ENCODE results near the gene PRSS53.

Gene PRSS53

DNA sequence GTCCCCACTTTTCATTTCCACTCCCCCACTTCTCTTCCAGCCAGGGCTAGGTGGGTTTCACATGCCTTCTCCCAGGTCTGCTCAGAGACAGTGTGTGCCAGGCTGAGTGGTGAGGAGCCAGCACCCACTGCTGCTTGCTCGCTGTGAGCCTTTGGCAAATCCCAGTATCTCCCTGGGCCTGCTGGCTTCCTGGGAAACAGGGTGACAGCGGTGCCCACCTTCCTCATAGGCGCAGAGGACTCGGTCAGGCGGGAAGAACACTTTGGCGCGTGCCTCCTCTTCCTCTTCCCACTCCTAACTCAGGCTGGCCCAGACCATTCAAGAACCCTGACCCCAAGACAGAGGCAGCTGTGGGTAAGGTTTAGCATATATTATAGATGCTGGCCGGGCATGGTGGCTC lies 456 bp upstream of the PRSS53 start:
- DNase-seq: no peak
- Histone ChIP-seq H3K9me3 (replicated peaks; ENCODE audit: insufficient read depth, low read length) (no peaks in the 10 kb centered on the region), H4K20me1 (ENCODE audit: insufficient read depth, low read length) (no peaks in the 10 kb centered on the region), H3K79me2 (ENCODE audit: low read length) (peaks cover 20% of the 10 kb centered on the region), H3K4me1 (ENCODE audit: low read length) (no peaks in the 10 kb centered on the region), H3K4me2 (ENCODE audit: low read depth, low read length) (no peak overlapping the region), H3F3A (ENCODE audit: insufficient read depth, low read length) (peaks cover under 1% of the 10 kb centered on the region; the same call in 1 of the 2 replicates), H3K9ac (ENCODE audit: low read length) (no peak overlapping the region), H3K27ac (ENCODE audit: low read length) (no peak overlapping the region), H2AFZ (ENCODE audit: low read length) (no peak overlapping the region), H3K27me3 (replicated peaks; ENCODE audit: insufficient read depth, low read length) (no peaks in the 10 kb centered on the region), H3K9me2 (replicated peaks; ENCODE audit: insufficient read depth, low read length) (no peaks in the 10 kb centered on the region), H3K4me3 (ENCODE audit: low read length) (no peak overlapping the region), H3K36me3 (replicated peaks; ENCODE audit: insufficient read depth, low read length) (no peaks in the 10 kb centered on the region)
- TF ChIP-seq, protein P1, sequence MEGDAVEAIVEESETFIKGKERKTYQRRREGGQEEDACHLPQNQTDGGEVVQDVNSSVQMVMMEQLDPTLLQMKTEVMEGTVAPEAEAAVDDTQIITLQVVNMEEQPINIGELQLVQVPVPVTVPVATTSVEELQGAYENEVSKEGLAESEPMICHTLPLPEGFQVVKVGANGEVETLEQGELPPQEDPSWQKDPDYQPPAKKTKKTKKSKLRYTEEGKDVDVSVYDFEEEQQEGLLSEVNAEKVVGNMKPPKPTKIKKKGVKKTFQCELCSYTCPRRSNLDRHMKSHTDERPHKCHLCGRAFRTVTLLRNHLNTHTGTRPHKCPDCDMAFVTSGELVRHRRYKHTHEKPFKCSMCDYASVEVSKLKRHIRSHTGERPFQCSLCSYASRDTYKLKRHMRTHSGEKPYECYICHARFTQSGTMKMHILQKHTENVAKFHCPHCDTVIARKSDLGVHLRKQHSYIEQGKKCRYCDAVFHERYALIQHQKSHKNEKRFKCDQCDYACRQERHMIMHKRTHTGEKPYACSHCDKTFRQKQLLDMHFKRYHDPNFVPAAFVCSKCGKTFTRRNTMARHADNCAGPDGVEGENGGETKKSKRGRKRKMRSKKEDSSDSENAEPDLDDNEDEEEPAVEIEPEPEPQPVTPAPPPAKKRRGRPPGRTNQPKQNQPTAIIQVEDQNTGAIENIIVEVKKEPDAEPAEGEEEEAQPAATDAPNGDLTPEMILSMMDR (IDR thresholded peaks at IDR 0.05; ENCODE audit: low read length): no peak
- no peak for TF ChIP-seq EZH2 (optimal IDR thresholded peaks at IDR 0.05; ENCODE audit: low read depth, low read length)
- no peak for TF ChIP-seq EZH2phosphoT487 (IDR thresholded peaks at IDR 0.05; ENCODE audit: low read length)

DNA sequence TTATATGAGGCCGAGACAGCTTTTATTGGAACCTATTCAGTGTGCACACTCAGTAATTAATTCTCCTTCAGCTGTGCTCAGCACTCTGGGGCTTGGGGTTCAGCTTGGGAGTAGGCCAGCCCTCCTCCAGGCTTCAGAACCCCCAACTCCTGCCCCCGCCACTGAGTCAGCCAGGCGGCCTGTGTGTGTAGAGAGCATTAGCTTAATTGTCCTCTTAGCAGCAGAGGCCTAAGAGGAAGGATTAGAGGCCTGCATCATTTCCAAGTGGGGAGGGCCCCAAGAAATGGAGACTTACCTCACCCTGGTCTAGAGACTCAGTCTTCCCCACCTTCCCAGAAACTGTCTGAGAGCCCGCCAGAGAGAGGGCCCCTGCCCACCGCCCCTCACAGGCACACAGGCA lies 772 bp downstream of the PRSS53 start:
- Histone ChIP-seq H3K9me3 (replicated peaks; ENCODE audit: insufficient read depth, low read length) (no peaks in the 10 kb centered on the region), H3F3A (ENCODE audit: insufficient read depth, low read length) (no peaks in the 10 kb centered on the region), H3K79me2 (ENCODE audit: low read length) (peaks cover 9% of the 10 kb centered on the region), H3K27ac (ENCODE audit: low read length) (no peak overlapping the region), H3K9me2 (replicated peaks; ENCODE audit: insufficient read depth, low read length) (no peaks in the 10 kb centered on the region), H3K4me1 (ENCODE audit: low read length) (no peaks in the 10 kb centered on the region), H3K9ac (ENCODE audit: low read length) (no peak overlapping the region), H3K27me3 (replicated peaks; ENCODE audit: insufficient read depth, low read length) (no peaks in the 10 kb centered on the region), H4K20me1 (ENCODE audit: insufficient read depth, low read length) (no peaks in the 10 kb centered on the region), H3K4me2 (ENCODE audit: low read depth, low read length) (no peak overlapping the region), H3K36me3 (replicated peaks; ENCODE audit: insufficient read depth, low read length) (no peaks in the 10 kb centered on the region), H3K4me3 (ENCODE audit: low read length) (no peak overlapping the region), H2AFZ (ENCODE audit: low read length) (no peak overlapping the region)
- DNase-seq: no peak
- no peak for TF ChIP-seq EZH2 (optimal IDR thresholded peaks at IDR 0.05; ENCODE audit: low read depth, low read length)

DNA sequence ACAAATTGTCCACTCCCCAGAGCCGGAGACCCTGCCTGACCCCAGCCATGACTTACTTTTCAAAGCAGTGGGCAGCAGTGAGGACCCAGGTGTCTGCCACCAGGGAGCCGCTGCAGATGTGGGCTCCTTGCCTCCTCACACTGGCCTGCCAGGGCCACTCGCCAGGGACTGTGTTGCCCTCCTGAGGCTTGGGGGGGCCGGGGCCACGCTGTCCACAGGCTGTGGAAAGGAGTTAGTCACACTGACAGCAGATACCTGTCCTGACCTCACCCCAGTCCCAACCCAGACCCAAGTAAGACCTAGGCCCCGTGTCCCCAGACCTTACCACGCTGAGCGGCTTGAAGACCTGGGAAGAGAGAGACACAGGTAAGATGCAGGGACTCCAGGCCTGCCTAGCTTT lies 1.3 kb downstream of the PRSS53 start:
- DNase-seq: no peak
- Histone ChIP-seq H3K9me3 (replicated peaks; ENCODE audit: insufficient read depth, low read length) (no peaks in the 10 kb centered on the region), H3K4me2 (ENCODE audit: low read depth, low read length) (no peak overlapping the region), H3K4me3 (ENCODE audit: low read length) (no peak overlapping the region), H3K79me2 (ENCODE audit: low read length) (peaks cover 4% of the 10 kb centered on the region), H3K27me3 (replicated peaks; ENCODE audit: insufficient read depth, low read length) (no peaks in the 10 kb centered on the region), H2AFZ (ENCODE audit: low read length) (no peak overlapping the region), H3K9ac (ENCODE audit: low read length) (no peak overlapping the region), H3K9me2 (replicated peaks; ENCODE audit: insufficient read depth, low read length) (no peaks in the 10 kb centered on the region), H3K4me1 (ENCODE audit: low read length) (no peaks in the 10 kb centered on the region), H4K20me1 (ENCODE audit: insufficient read depth, low read length) (no peaks in the 10 kb centered on the region), H3F3A (ENCODE audit: insufficient read depth, low read length) (no peaks in the 10 kb centered on the region), H3K27ac (ENCODE audit: low read length) (no peak overlapping the region), H3K36me3 (replicated peaks; ENCODE audit: insufficient read depth, low read length) (no peaks in the 10 kb centered on the region)
- TF ChIP-seq EZH2phosphoT487 (IDR thresholded peaks at IDR 0.05; ENCODE audit: low read length) (no peak), EZH2 (optimal IDR thresholded peaks at IDR 0.05; ENCODE audit: low read depth, low read length) (no peak)
- TF ChIP-seq, protein P1 (IDR thresholded peaks at IDR 0.05; ENCODE audit: low read length): no peak

DNA sequence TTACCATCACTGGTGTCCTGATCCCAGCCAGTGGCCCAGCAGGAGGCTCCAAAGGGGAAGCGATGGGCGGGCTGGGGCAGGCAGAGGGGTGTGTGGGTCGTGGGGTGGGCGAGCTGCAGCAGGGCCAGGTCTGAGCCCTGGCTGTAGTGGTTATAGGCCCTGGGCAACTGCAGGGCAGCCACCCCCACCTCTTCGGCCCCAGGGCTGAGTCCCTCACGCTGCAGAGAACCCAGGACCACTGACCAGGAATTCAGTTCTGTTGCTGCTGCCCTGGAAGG lies 2.2 kb downstream of the PRSS53 start:
- Histone ChIP-seq H3F3A (ENCODE audit: insufficient read depth, low read length) (0 out of 2 replicates have a peak, but pooled peaks cover 4% of the 10 kb centered on the region), H3K4me2 (ENCODE audit: low read depth, low read length) (no peak overlapping the region), H3K36me3 (replicated peaks; ENCODE audit: insufficient read depth, low read length) (no peaks in the 10 kb centered on the region), H3K4me1 (ENCODE audit: low read length) (no peaks in the 10 kb centered on the region), H4K20me1 (ENCODE audit: insufficient read depth, low read length) (no peaks in the 10 kb centered on the region), H3K27me3 (replicated peaks; ENCODE audit: insufficient read depth, low read length) (no peaks in the 10 kb centered on the region), H3K9me2 (replicated peaks; ENCODE audit: insufficient read depth, low read length) (no peaks in the 10 kb centered on the region), H3K9ac (ENCODE audit: low read length) (no peak overlapping the region), H3K9me3 (replicated peaks; ENCODE audit: insufficient read depth, low read length) (no peaks in the 10 kb centered on the region), H3K79me2 (ENCODE audit: low read length) (peaks cover 2% of the 10 kb centered on the region; the same call in 1 of the 2 replicates), H3K27ac (ENCODE audit: low read length) (no peak overlapping the region), H3K4me3 (ENCODE audit: low read length) (no peak overlapping the region), H2AFZ (ENCODE audit: low read length) (no peak overlapping the region)
- TF ChIP-seq, protein P1 (IDR thresholded peaks at IDR 0.05; ENCODE audit: low read length): no peak
- no peak for TF ChIP-seq EZH2phosphoT487 (IDR thresholded peaks at IDR 0.05; ENCODE audit: low read length)
- TF ChIP-seq EZH2 (optimal IDR thresholded peaks at IDR 0.05; ENCODE audit: low read depth, low read length): no peak
- no peak for DNase-seq
